NCI-H1417 treated with DMSO at 0.1 percent for 48 hours (cell line): ENCODE results near the gene CD300E.
"Not testable (repeated sequence)": the region's sequence is repeated elsewhere in the genome, so short reads cannot be mapped to it uniquely, and the experiment has no call there.

Experiments
- DNase-seq: peaks from one replicate; lab custom pipeline; 2025; lab: John Stamatoyannopoulos, UW

The CD300E gene

GRCh38 chr17:74633326-74633725 is 9.8 kb upstream of the CD300E start:
- DNase-seq = no peak

GRCh38 chr17:74632617-74633016 is 9.1 kb upstream of the CD300E start:
- DNase-seq = no peak

GRCh38 chr17:74631468-74632450 is 8.2 kb upstream of the CD300E start:
- no peak for DNase-seq

- DNase-seq = not testable (repeated sequence)
Observed at GRCh38 chr17:74630251-74630650, 6.7 kb upstream of the CD300E start.

- no peak for DNase-seq
Observed at GRCh38 chr17:74625661-74626060, 2.1 kb upstream of the CD300E start.

GRCh38 chr17:74624131-74624530 is 593 bp upstream of the CD300E start:
- no peak for DNase-seq

- no peak for DNase-seq
Observed at GRCh38 chr17:74619077-74619673, 4.4 kb downstream of the CD300E start.

GRCh38 chr17:74618451-74618850 is 5.1 kb downstream of the CD300E start:
- no peak for DNase-seq

- DNase-seq = no peak
Observed at GRCh38 chr17:74616696-74617095, 6.8 kb downstream of the CD300E start.

- no peak for DNase-seq
Observed at GRCh38 chr17:74612046-74612445, 11.5 kb downstream of the CD300E start.

- no peak for DNase-seq
Observed at GRCh38 chr17:74610108-74610507, 13.4 kb downstream of the CD300E start.

- DNase-seq = no peak
Observed at GRCh38 chr17:74608511-74608910, 15.0 kb downstream of the CD300E start.

- no peak for DNase-seq
Observed at GRCh38 chr17:74607221-74607620, 16.3 kb downstream of the CD300E start.

GRCh38 chr17:74606050-74606449 is 17.5 kb downstream of the CD300E start:
- DNase-seq = no peak

GRCh38 chr17:74605361-74605760 is 18.2 kb downstream of the CD300E start:
- no peak for DNase-seq

GRCh38 chr17:74604761-74605160 is 18.8 kb downstream of the CD300E start:
- no peak for DNase-seq

- DNase-seq = no peak
Observed at GRCh38 chr17:74604200-74604599, 19.3 kb downstream of the CD300E start.

- DNase-seq = no peak
Observed at GRCh38 chr17:74603746-74604145, 19.8 kb downstream of the CD300E start.

GRCh38 chr17:74603037-74603635 is 20.4 kb downstream of the CD300E start:
- no peak for DNase-seq

- DNase-seq = no peak
Observed at GRCh38 chr17:74601944-74602572, 21.5 kb downstream of the CD300E start.

- no peak for DNase-seq
Observed at GRCh38 chr17:74599448-74599939, 24.0 kb downstream of the CD300E start.

- no peak for DNase-seq
Observed at GRCh38 chr17:74599023-74599399, 24.5 kb downstream of the CD300E start.
